Endometrium (tissue), 2 donors: ENCODE results near the gene NUDT6.

Experiments
- FAIRE-seq: peaks from 2 replicates; lab custom pipeline; 2012; peaks lifted over from hg19 to GRCh38; lab: Jason Lieb, UNC
- donor health status: control.
- donor health status: control.

Gene NUDT6

GRCh38 chr4:122914292-122914904 is 8.0 kb downstream of the NUDT6 start:
- peak; percentile 68 for FAIRE-seq

GRCh38 chr4:122912810-122913575 is 9.4 kb downstream of the NUDT6 start:
- FAIRE-seq: no peak

GRCh38 chr4:122911588-122911987 is 10.8 kb downstream of the NUDT6 start:
- no peak for FAIRE-seq

- FAIRE-seq: no peak
These were observed 12.7 kb downstream of the NUDT6 start for GRCh38 chr4:122909683-122910082.

- FAIRE-seq: no peak
These were observed 14.2 kb downstream of the NUDT6 start for GRCh38 chr4:122908223-122908622.

- no peak for FAIRE-seq
These were observed 15.5 kb downstream of the NUDT6 start for GRCh38 chr4:122906859-122907305.

- no peak for FAIRE-seq
These were observed 18.6 kb downstream of the NUDT6 start for GRCh38 chr4:122903766-122904288.

GRCh38 chr4:122901247-122902010 is 21.0 kb downstream of the NUDT6 start:
- FAIRE-seq: no peak

- no peak for FAIRE-seq
These were observed 22.1 kb downstream of the NUDT6 start for GRCh38 chr4:122900314-122900713.

GRCh38 chr4:122899682-122900081 is 22.7 kb downstream of the NUDT6 start:
- no peak for FAIRE-seq

GRCh38 chr4:122898370-122899150 is 23.8 kb downstream of the NUDT6 start:
- FAIRE-seq: no peak

GRCh38 chr4:122896270-122896669 is 26.1 kb downstream of the NUDT6 start:
- FAIRE-seq: no peak

- no peak for FAIRE-seq
These were observed 26.9 kb downstream of the NUDT6 start for GRCh38 chr4:122895336-122895995.

GRCh38 chr4:122894827-122895226 is 27.6 kb downstream of the NUDT6 start:
- no peak for FAIRE-seq

GRCh38 chr4:122890147-122890795 is 32.1 kb downstream of the NUDT6 start:
- no peak for FAIRE-seq

- no peak for FAIRE-seq
These were observed 32.7 kb downstream of the NUDT6 start for GRCh38 chr4:122889726-122890125.

GRCh38 chr4:122884499-122884898 is 37.9 kb downstream of the NUDT6 start:
- no peak for FAIRE-seq

GRCh38 chr4:122882857-122883735 is 39.3 kb downstream of the NUDT6 start:
- FAIRE-seq: no peak

GRCh38 chr4:122879001-122879400 is 43.4 kb downstream of the NUDT6 start:
- FAIRE-seq: no peak

- FAIRE-seq: no peak
These were observed 45.9 kb downstream of the NUDT6 start for GRCh38 chr4:122876456-122876855.
